Stimulated activated CD8-positive, alpha-beta memory T cell treated with anti-CD3 and anti-CD28 coated beads, Interleukin-4, amount 100 ng/mL, for 1 hour (primary cell): Measurements from ENCODE around the gene DND1.
"Not testable (repeated sequence)": the region's sequence is repeated elsewhere in the genome, so short reads cannot be mapped to it uniquely, and the experiment has no call there.

Source experiments
- DNase-seq, 2 donors: peaks; one replicate each; pipeline ENCODE4 v3.0.0-alpha.2; 2020; ENCODE audit warnings: low read depth in 2 of 2, low spot score in 1 of 2

The DND1 gene

DNA sequence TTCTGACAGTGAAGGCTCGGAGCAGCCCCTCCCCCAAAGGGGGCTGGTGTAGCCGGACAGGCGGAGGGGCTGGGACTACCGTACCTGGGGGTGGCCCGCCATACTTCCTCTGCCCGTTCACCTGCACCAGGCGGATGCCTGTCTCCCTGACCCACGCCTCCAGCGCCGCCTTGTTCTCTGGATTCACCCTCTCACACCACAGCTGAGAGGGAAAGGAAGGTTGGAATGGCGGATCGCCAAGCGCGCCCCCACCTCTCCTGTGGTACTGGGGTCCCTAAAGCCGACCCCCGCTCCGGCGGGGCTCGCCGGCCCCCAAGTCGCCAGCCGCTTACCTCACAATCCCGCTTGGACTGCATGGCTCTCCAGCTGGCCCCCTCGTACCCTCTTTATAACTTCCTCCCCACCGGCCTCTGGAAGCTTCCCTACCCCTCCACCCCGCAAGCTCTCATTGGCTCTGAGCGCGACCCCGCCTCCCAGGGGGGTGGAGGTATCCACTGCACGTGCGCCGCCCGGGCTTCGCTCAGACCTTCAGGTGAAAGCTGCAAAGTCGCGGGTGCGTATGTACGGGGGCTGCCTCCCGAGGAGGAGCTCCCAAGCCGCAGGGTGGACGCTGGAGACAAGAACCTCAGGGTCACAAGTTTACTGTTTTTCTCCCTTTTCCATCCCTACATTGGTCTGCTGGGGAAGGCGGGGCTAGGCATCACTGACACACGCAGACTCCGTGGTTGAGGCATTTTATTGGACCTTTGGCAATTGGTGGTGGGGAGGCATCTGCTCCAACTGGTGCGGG is at the start of gene DND1:
Gene DND1 (minus strand): TSS at position 390 of the 790 bp plus-strand sequence. CDS start 34 bp downstream, at position 356.
- DNase-seq: no peak

DNA sequence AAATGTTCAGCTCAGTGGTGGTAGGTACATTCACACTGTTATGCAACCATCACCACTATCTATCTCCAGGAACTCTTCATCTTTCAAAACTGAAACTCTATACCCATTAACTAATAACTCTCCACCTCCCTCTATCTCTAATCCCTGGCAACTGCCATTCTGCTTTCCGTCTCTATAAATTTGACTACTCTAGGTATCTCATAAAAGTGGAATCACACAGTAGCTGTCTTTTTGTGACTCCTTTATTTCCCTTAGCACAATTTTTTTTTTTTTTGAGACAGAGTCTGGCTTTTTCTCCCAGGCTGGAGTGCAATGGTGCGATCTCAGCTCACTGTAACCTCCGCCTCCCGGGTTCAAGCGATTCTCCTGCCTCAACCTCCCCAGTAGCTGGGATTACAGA is 48.0 kb upstream of the DND1 start:
- not testable (repeated sequence) for DNase-seq

- not testable (repeated sequence) for DNase-seq
Measured at GRCh38 chr5:140720738-140721137, 47.4 kb upstream of the DND1 start.

GRCh38 chr5:140718266-140718592 is 44.9 kb upstream of the DND1 start:
- DNase-seq: no peak

DNA sequence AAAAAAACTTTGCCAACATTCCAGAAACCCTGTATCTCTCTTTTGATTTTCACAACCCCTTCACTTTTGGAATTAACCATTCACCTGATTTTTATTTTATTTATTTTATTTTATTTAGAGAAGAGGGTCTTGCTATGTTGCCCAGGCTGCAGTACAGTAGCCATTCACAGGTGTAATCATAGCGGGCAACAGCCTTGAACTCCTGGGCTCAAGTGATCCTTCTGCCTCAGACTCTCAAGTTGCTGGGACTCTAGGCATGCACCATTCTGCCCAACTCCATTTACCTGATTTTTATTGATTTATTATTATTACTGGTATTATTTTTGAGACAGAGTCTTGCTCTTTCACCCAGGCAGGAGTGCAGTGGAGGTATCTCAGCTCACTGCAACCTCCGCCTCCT is 42.9 kb upstream of the DND1 start:
- not testable (repeated sequence) for DNase-seq

DNA sequence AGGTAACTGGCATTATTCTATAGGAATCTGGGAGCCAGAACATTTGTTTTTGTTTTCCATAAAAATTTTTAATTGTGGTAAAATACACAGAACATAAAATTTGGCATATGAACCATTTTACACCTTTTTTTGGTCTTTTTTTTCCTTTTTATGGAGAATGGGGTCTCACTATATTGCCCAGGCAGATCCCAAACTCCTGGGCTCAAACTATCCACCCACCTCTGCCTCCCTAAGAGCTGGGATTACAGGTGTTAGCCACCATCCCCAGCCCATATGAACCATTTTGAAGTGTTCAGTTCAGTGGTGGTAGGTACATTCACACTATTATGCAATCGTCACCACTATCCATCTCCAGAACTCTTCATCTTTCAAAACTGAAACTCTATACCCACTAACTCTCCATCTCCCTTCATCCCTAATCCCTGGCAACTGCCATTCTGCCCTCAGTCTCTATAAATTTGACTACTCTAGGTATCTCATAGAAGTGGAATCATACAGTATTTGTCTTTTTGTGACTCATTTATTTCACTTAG is 40.3 kb upstream of the DND1 start:
- DNase-seq: no peak

GRCh38 chr5:140711794-140712193 is 38.4 kb upstream of the DND1 start:
- DNase-seq: no peak

GRCh38 chr5:140710899-140711552 is 37.6 kb upstream of the DND1 start:
- peak; percentile 79 to 80 for DNase-seq

DNA sequence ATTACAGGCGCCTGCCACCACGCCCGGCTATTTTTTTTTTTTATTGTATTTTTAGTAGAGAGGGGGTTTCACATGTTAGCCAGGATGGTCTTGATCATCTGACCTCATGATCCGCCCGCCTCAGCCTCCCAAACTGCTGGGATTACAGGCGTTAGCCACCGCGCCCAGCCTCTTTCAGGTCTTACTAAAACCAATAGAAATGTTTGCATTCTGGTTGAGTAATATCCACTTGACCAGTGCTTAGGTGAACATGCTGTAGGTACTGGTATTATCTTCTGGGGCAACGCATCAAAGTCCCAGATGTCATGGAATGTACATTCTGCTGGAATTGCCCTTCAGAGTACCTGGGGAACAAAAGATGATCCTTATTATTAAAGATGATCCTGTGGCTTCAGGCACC is 35.4 kb upstream of the DND1 start:
- DNase-seq: not testable (repeated sequence)

- DNase-seq: no peak
Measured at GRCh38 chr5:140707812-140708211, 34.4 kb upstream of the DND1 start.

DNA sequence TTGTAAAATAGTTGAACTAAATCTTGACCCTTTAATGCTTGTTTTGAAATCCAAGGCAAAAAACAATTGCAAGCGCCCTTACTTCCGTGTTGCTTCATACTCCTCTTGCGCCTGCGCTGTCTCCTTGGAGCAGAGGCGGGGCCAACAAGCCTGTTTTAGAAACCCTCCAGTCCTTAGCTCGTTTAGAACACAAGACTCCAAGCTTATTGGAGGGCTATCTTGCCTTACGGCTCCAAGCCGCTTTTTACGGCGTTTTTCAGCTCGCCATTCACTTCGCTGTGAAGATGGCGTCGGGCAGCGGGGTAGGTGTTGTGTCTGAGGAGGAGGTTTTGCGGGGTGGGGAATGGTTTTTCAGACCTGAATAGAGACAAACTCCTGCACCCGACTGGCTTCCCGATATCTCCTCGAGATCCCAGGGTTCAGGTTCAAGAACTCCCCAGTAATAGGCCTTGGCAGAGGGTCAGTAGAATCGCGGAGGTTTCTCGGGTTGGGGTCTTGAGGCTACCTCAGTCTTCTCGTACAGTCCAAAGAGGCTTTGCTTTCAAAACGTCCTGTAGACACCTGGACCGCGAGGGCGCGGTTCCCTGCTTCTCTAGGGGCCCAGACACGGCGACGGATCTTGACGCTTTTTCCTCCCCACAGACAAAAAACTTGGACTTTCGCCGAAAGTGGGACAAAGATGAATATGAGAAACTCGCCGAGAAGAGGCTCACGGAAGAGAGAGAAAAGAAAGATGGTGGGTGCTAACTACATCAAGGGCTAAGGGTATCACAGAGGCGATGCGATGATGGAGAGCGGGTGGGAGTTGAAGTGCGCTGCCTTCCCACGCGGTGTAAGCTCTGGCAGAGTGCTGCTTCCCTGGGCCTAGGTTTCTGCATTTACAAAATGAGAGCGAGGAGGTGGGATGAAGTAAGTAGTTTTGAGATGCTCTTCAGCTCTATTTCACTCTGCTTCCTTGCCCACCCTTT is 27.1 kb upstream of the DND1 start, which contains the start of gene ZMAT2:
Gene ZMAT2 (plus strand): TSS at position 271 of the 968 bp plus-strand sequence. CDS start 14 bp downstream, at position 285.
- peak; percentile 72 to 87 for DNase-seq

- no peak for DNase-seq
Measured at GRCh38 chr5:140696891-140697492, 23.6 kb upstream of the DND1 start.

DNA sequence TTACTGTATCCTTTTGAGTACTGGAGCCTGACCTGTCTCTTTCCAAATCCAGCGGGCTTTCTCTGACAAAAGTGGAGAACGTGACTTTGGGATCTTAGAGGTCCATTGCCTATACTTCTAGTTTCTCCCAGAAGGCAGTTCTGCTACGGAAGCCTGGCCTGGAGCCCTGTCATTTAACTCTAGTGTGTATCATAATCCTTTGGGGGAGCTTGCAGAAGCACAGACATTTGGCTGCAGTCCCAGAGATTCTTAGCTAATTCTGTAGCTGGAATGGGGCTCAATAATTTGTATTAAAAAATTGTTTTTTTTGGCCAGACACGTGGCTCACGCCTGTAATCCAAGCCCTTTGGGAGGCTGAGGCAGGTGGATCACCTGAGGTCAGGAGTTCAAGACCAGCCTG is 20.9 kb upstream of the DND1 start:
- no peak for DNase-seq

DNA sequence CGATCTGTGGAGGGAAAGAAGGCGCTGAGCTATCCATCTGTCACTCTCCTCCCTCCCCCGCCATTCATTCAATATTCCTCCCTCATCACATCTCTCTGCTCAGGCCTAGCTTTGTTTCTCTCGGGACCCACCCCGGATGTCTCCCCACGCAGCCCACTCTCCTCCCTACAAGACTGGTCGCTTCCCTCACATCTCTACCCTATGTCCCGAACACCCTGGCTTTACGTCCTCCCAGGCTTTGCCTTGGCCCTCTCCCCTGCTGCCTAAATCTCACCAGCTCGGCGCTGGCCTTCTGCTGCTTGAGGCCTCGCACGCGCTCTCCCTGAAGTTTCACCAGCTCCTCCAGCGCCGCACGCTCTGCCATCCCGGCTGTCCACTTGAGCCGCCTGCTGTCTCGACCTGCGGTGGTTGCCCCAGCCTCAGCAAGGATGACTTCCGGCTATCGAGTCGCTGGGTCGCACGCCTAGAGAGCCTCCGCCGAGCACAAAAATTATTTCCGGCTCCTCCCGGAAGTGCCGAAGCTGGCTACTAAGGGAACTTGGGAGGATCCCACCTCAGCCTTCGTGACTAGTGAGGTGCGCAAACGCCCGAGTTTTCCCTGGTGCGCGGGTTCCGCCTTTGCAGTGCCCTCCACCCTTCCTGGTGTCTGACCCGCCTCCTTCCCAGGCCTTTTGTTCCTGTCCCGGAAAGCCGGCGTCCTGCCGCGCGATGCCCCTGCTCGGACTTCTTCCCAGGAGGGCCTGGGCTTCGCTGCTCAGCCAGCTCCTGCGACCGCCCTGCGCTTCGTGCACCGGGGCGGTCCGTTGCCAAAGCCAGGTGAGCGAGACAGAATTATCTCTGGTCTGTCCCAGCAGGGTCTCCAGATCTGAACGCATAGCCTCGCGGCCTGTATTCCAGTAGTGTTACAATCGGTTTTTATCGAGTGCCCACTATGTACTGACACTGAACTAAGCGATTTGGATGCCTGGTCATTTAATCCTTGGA is 17.9 kb upstream of the DND1 start, which contains the start of the genes HARS1 and HARS2:
Gene HARS1 (minus strand): TSS at position 430 of the 984 bp plus-strand sequence. CDS start 66 bp downstream, at position 364.
Gene HARS2 (plus strand): TSS at position 515 of the 984 bp plus-strand sequence. CDS start 194 bp downstream, at position 709.
- DNase-seq: peak; percentile 64 to 76

GRCh38 chr5:140690376-140690932 is 17.1 kb upstream of the DND1 start:
- no peak for DNase-seq

DNA sequence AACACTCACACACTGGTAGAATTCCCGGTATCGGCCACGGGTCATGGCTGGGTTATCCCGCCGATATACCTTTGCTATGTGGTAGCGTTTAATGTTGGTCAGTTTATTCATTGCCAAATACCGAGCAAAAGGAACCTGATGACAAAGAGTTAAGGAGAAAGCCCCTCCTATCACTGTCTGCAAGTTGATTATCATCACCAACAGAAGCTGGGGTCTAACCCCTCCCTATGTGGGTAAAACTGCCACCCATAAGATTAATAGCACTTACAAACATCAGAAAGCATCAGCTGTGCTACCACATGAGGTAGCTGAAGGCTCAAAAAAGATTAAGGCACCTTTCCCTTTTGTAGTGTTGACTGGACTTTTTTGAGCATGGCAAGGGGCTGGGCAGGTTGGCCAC is 5.6 kb upstream of the DND1 start:
- no peak for DNase-seq

DNA sequence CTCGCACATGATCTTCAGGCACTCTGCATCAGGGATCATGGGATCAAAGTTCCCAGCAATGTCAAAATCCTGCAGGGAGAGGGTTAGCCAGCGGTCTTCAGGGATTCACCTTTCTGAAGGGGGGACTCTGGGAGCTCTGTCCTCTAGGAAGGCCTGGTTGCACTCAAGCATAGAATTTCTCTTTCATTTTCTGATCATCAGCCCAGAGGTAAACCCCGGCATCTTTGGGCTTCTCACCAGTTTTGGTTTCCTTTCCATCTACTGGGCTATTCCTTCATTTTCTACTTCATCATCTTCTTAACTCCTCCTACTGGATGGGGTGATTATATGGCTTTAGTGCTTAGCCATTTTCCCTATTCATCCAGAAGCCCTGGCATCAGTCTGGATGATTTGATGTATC is 4.6 kb upstream of the DND1 start:
- DNase-seq: no peak

GRCh38 chr5:140674629-140675028 is 1.3 kb upstream of the DND1 start:
- DNase-seq: no peak

DNA sequence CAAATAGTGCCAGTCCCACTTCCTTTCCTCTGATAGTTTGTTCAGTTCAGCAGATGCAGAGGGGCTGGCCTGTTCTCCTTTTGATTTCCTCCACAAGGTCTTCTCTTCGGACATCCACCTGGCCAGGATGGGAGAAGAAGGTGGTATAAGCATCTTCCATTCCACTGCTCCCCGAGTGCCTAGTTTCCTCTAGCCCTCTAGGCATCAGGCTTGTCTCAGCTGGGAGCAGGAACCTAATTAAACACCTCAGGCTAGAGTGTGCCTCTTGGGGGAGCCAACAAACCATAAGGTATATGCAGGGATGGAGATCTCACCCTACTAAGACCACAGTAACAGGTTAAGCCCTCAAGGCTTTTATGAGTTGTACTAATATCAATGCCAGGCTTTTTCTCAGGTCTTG is 835 bp upstream of the DND1 start:
- no peak for DNase-seq
